Measurements from ENCODE around the gene TMC5. TPM values are rescaled to one million over a fixed set of nuclear protein-coding genes. Genes with fewer than 3 reads are reported as not detected.

The TMC5 gene
- total RNA-seq, 1 donor from 2014 or later, result not detected

GRCh38 chr16:19524616-19525384, 107.1 kb downstream of the TMC5 start:
- intact Hi-C loops (cut with DNase I), result loop anchor here (5.0 kb wide), 1 partner anchor 437 kb away; no protein-coding TSS in a partner anchor

GRCh38 chr16:19525385-19525723, 107.7 kb downstream of the TMC5 start:
- peaks cover 2 to 19% of the 10 kb centered on the region in 2 donors for H3K4me1 ChIP-seq
- H3K9me3 ChIP-seq, result no peaks in the 10 kb centered on the region
- no peak for TF ChIP-seq CTCF (IDR thresholded peaks at IDR 0.05)
- intact Hi-C loops (cut with DNase I), result no loop called here
- peak overlapping the region; percentile 98 to 100 for H3K4me3 ChIP-seq
- no peak overlapping the region for H3K27ac ChIP-seq
- H3K36me3 ChIP-seq, result peaks cover 4 to 12% of the 10 kb centered on the region in 2 donors
- DNase-seq (ENCODE audit: low spot score in 2 of 2), result no peak
- no peaks in the 10 kb centered on the region for H3K27me3 ChIP-seq

More at GRCh38 chr16:19524616-19525384, 107.1 kb downstream of the TMC5 start:
- H3K27ac ChIP-seq, result peak overlapping the region; percentile 68 to 78
- no peak for DNase-seq (ENCODE audit: low spot score in 2 of 2)
- no peaks in the 10 kb centered on the region for H3K27me3 ChIP-seq
- peaks cover 6 to 25% of the 10 kb centered on the region in 2 donors for H3K4me1 ChIP-seq
- TF ChIP-seq CTCF (IDR thresholded peaks at IDR 0.05), result no peak
- H3K4me3 ChIP-seq, result peak overlapping the region; percentile 98 to 100
- H3K36me3 ChIP-seq, result peaks cover 4 to 12% of the 10 kb centered on the region in 2 donors
- no peaks in the 10 kb centered on the region for H3K9me3 ChIP-seq

GRCh38 chr16:19527161-19527560, 109.5 kb downstream of the TMC5 start:
- Histone ChIP-seq H3K27ac (no peak overlapping the region), H3K9me3 (no peaks in the 10 kb centered on the region), H3K27me3 (no peaks in the 10 kb centered on the region), H3K4me3 (no peak overlapping the region), H3K36me3 (peaks cover 4 to 12% of the 10 kb centered on the region in 2 donors), H3K4me1 (peaks cover 0 to 14% of the 10 kb centered on the region in 2 donors)
- TF ChIP-seq CTCF (IDR thresholded peaks at IDR 0.05), result no peak
- no peak for DNase-seq (ENCODE audit: low spot score in 2 of 2)
- intact Hi-C loops (cut with DNase I), result no loop called here

GRCh38 chr16:19528666-19529065, 111.0 kb downstream of the TMC5 start:
- intact Hi-C loops (cut with DNase I), result no loop called here
- H3K27me3 ChIP-seq, result no peaks in the 10 kb centered on the region
- TF ChIP-seq CTCF (IDR thresholded peaks at IDR 0.05), result no peak
- H3K9me3 ChIP-seq, result no peaks in the 10 kb centered on the region
- H3K36me3 ChIP-seq, result peaks cover 4 to 21% of the 10 kb centered on the region in 2 donors
- DNase-seq (ENCODE audit: low spot score in 2 of 2), result no peak
- no peak overlapping the region for H3K27ac ChIP-seq
- H3K4me1 ChIP-seq, result peaks cover 0 to 4% of the 10 kb centered on the region in 2 donors
- H3K4me3 ChIP-seq, result no peak overlapping the region

GRCh38 chr16:19532601-19533000, 114.9 kb downstream of the TMC5 start:
- Histone ChIP-seq H3K36me3 (peaks cover 11 to 38% of the 10 kb centered on the region in 2 donors), H3K27me3 (no peaks in the 10 kb centered on the region), H3K27ac (no peak overlapping the region), H3K4me3 (no peak overlapping the region), H3K4me1 (no peaks in the 10 kb centered on the region), H3K9me3 (no peaks in the 10 kb centered on the region)
- no peak for TF ChIP-seq CTCF (IDR thresholded peaks at IDR 0.05)
- intact Hi-C loops (cut with DNase I), result no loop called here
- DNase-seq (ENCODE audit: low spot score in 2 of 2), result no peak

Data from ascending aorta (tissue), 2 donors.